Caco-2 (cell line): Measurements from ENCODE around the gene MAPK1IP1L. TPM values are rescaled to one million over a fixed set of nuclear protein-coding genes. Genes with fewer than 3 reads are reported as not detected.

Source experiments
- total RNA-seq: library from RNA; stranded (reverse); gene quantifications from 2 replicates; pipeline ENCODE4 v1.2.3, GENCODE V29; 2022

The MAPK1IP1L gene
- total RNA-seq, 1 experiment from 2014 or later = 90.8 TPM

Other genes with a start within 250 kb of the MAPK1IP1L start
- 16.8 and 17.9 TPM in 2 replicates for gene GCH1, start 148.8 kb upstream of the MAPK1IP1L start, total RNA-seq
- gene WDHD1, start 24.5 kb upstream of the MAPK1IP1L start, total RNA-seq = 25.5 and 27.5 TPM in 2 replicates
- gene SOCS4, start 24.4 kb upstream of the MAPK1IP1L start, total RNA-seq = 21.1 and 24.8 TPM in 2 replicates
- 206 and 246 TPM in 2 replicates for gene LGALS3, start 77.6 kb downstream of the MAPK1IP1L start, total RNA-seq
- 49.7 and 54.1 TPM in 2 replicates for gene DLGAP5, start 139.9 kb downstream of the MAPK1IP1L start, total RNA-seq
- 23.7 and 27.3 TPM in 2 replicates for gene FBXO34, start 219.8 kb downstream of the MAPK1IP1L start, total RNA-seq